NCI-H2029 (cell line): ENCODE data around the gene PAN3.

Experiments
- DNase-seq: peaks from one replicate; lab custom pipeline; 2025; lab: John Stamatoyannopoulos, UW

The PAN3 gene

GRCh38 chr13:28313579-28313978 lies 175.2 kb downstream of the PAN3 start:
- no peak for DNase-seq

- DNase-seq = no peak
These were observed 176.5 kb downstream of the PAN3 start for GRCh38 chr13:28314879-28315278.

- DNase-seq = no peak
These were observed 177.8 kb downstream of the PAN3 start for GRCh38 chr13:28316129-28316528.

GRCh38 chr13:28316836-28317235 lies 178.5 kb downstream of the PAN3 start:
- no peak for DNase-seq

- DNase-seq = no peak
These were observed 180.2 kb downstream of the PAN3 start for GRCh38 chr13:28318496-28318895.

- DNase-seq = no peak
These were observed 181.2 kb downstream of the PAN3 start for GRCh38 chr13:28319528-28319927.

- no peak for DNase-seq
These were observed 181.9 kb downstream of the PAN3 start for GRCh38 chr13:28320209-28320608.

- DNase-seq = peak; percentile 2
These were observed 182.7 kb downstream of the PAN3 start for GRCh38 chr13:28320884-28321574.

- no peak for DNase-seq
These were observed 183.4 kb downstream of the PAN3 start for GRCh38 chr13:28321756-28322155.

GRCh38 chr13:28322256-28322905 lies 184.0 kb downstream of the PAN3 start:
- no peak for DNase-seq

- DNase-seq = peak; percentile 41
These were observed 185.9 kb downstream of the PAN3 start for GRCh38 chr13:28324181-28324789.

- no peak for DNase-seq
These were observed 186.7 kb downstream of the PAN3 start for GRCh38 chr13:28325022-28325421.

- no peak for DNase-seq
These were observed 187.7 kb downstream of the PAN3 start for GRCh38 chr13:28326056-28326455.

- no peak for DNase-seq
These were observed 189.3 kb downstream of the PAN3 start for GRCh38 chr13:28327373-28328270.

GRCh38 chr13:28328271-28328607 lies 189.9 kb downstream of the PAN3 start:
- no peak for DNase-seq

GRCh38 chr13:28329395-28330158 lies 191.2 kb downstream of the PAN3 start:
- no peak for DNase-seq

- DNase-seq = no peak
These were observed 195.0 kb downstream of the PAN3 start for GRCh38 chr13:28333204-28333881.

- DNase-seq = no peak
These were observed 197.9 kb downstream of the PAN3 start for GRCh38 chr13:28336193-28336657.

GRCh38 chr13:28337166-28338005 lies 199.0 kb downstream of the PAN3 start:
- DNase-seq = peak; percentile 12

GRCh38 chr13:28338006-28338574 lies 199.7 kb downstream of the PAN3 start:
- DNase-seq = no peak
